22Rv1 (cell line): Measurements from ENCODE around the gene ATP8B3.

Experiments
- ZFX ChIP-seq: fragments of 450-650 bp; IDR thresholded peaks from 2 replicates; pipeline ENCODE4 v1.6.1; 2017; ENCODE audit warnings: antibody characterized with exemption, borderline replicate concordance
- TF ChIP-seq, protein P1 (sequence below): fragments of 450-650 bp; IDR thresholded peaks from 2 replicates; pipeline ENCODE4 v1.5.1; 2017; ENCODE audit warnings: mild to moderate bottlenecking

DNA sequence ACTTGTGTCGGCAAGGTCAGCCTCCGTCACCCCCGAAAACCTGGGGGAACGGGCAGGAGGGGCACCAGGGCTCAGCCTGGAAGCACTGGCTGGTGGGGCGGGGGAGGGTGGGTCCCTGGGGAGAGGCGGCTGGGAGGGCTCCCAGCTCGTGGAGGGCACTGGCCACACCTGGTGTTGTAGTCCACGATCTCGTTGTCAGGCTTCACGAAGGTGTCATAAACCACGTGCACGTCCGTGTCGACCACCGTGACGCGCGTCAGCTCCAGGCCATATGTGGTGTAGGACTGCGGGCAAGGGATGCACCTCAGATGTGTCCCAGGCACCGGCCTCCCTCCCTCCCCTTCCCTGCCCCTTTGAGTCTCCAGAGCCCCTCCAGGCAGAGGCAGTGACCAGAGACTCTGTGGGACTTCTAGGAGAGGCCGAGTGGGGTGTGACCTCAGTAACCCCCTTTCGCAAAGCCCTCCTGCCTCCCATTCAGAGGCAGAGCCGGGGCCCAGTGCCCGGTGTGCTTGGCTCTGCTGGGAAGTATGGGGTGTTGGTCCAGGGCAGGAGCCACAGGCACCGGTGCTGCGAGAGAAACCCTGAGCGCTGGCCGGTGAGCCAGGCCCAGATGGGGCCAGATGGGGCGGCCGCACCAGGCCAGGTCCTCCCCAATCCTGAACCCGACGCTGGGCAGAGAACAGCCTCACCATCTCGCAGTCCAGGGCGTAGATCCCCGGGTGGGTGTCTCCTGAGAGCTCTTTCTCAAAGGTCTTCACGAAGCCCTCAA, 4.6 kb upstream of the ATP8B3 start:
- TF ChIP-seq, protein P1, sequence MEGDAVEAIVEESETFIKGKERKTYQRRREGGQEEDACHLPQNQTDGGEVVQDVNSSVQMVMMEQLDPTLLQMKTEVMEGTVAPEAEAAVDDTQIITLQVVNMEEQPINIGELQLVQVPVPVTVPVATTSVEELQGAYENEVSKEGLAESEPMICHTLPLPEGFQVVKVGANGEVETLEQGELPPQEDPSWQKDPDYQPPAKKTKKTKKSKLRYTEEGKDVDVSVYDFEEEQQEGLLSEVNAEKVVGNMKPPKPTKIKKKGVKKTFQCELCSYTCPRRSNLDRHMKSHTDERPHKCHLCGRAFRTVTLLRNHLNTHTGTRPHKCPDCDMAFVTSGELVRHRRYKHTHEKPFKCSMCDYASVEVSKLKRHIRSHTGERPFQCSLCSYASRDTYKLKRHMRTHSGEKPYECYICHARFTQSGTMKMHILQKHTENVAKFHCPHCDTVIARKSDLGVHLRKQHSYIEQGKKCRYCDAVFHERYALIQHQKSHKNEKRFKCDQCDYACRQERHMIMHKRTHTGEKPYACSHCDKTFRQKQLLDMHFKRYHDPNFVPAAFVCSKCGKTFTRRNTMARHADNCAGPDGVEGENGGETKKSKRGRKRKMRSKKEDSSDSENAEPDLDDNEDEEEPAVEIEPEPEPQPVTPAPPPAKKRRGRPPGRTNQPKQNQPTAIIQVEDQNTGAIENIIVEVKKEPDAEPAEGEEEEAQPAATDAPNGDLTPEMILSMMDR = no peak
- TF ChIP-seq ZFX = no peak
